Measurements from ENCODE around the gene KLK6. TPM values are rescaled to one million over a fixed set of nuclear protein-coding genes. Genes with fewer than 3 reads are reported as not detected.
A peak's percentile ranks its signal among the peaks of the same experiment; 100 is the strongest.
"Not testable (repeated sequence)": the region's sequence is repeated elsewhere in the genome, so short reads cannot be mapped to it uniquely, and the experiment has no call there.

Gene KLK6
- total RNA-seq, 1 experiment from 2014 or later: 1.5 TPM

DNA sequence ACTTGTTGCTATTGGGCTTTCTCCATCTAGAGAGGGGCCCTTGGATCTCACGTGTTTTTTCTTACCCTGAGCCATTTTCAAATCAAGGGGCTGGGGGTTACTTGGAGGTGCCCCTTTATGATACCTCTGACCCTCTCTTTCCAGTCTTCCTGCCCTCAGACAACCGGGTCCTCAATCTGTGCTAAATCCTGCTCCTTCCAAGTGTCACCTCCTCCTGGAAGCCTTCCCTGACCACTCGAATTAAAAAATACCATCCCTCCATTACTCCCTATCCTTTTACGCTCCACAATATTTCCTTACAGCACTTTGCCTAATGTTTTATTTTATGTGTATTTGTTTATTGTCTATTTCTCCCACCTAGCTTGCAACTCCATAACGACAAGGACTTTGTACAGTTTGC lies 28.7 kb upstream of the KLK6 start:
- Histone ChIP-seq H3K27me3 (replicated peaks; ENCODE audit: control insufficient read depth, insufficient read depth, low read length) (no peaks in the 10 kb centered on the region), H3K4me1 (no peaks in the 10 kb centered on the region), H3K4me3 (ENCODE audit: low read depth, low read length) (no peak overlapping the region), H3K9me3 (no peaks in the 10 kb centered on the region; the same call in 1 of the 2 replicates), H3K36me3 (ENCODE audit: control insufficient read depth, insufficient read depth, low read length) (no peaks in the 10 kb centered on the region)
- no peaks in the 10 kb centered on the region for H3K36me3 Mint-ChIP-seq (ENCODE audit: insufficient read depth, unreplicated experiment)
- ChIA-PET POLR2A (no interaction called here), CTCF (no interaction called here)
- intact Hi-C loops (cut with micrococcal nuclease; ENCODE audit: unreplicated experiment): no loop called here
- H3K27ac Mint-ChIP-seq (ENCODE audit: unreplicated experiment): no peak overlapping the region
- H3K9me3 Mint-ChIP-seq (ENCODE audit: unreplicated experiment): peaks cover 9% of the 10 kb centered on the region
- TF ChIP-seq, protein P1, sequence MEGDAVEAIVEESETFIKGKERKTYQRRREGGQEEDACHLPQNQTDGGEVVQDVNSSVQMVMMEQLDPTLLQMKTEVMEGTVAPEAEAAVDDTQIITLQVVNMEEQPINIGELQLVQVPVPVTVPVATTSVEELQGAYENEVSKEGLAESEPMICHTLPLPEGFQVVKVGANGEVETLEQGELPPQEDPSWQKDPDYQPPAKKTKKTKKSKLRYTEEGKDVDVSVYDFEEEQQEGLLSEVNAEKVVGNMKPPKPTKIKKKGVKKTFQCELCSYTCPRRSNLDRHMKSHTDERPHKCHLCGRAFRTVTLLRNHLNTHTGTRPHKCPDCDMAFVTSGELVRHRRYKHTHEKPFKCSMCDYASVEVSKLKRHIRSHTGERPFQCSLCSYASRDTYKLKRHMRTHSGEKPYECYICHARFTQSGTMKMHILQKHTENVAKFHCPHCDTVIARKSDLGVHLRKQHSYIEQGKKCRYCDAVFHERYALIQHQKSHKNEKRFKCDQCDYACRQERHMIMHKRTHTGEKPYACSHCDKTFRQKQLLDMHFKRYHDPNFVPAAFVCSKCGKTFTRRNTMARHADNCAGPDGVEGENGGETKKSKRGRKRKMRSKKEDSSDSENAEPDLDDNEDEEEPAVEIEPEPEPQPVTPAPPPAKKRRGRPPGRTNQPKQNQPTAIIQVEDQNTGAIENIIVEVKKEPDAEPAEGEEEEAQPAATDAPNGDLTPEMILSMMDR (IDR thresholded peaks at IDR 0.05; ENCODE audit: insufficient read depth in 1 of 2, low read depth in 1 of 2, low read length in 1 of 2, severe bottlenecking in 1 of 2, unreplicated experiment in 1 of 2): no peak
- H3K27me3 Mint-ChIP-seq (ENCODE audit: insufficient read depth, unreplicated experiment): no peaks in the 10 kb centered on the region
- BruUV-seq (replicated peaks): no TSS peak
- no peaks in the 10 kb centered on the region for H3K4me1 Mint-ChIP-seq (ENCODE audit: low read depth, unreplicated experiment)
- H3K4me3 Mint-ChIP-seq (ENCODE audit: unreplicated experiment): no peak overlapping the region
- no peak for DNase-seq

DNA sequence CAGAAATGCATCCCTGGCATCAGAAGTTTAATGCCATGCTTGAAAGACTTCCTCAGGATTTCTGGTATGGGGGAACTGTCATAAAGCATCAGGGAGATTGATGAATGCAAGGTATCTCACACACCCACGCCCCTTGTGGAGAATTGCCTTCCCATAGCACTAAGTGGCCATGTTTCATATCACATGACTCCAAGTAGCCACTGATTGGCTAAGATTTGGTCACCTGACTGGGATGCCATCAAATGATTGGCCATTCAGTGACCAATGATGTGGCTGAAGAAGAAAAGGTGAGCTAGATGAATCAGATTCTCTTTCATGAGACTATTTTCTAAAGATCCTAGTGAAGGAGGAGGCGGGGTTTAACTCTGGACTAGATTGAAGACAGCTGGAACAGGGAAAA lies 24.7 kb upstream of the KLK6 start:
- Mint-ChIP-seq H3K36me3 (ENCODE audit: insufficient read depth, unreplicated experiment) (no peaks in the 10 kb centered on the region), H3K4me3 (ENCODE audit: unreplicated experiment) (no peak overlapping the region), H3K9me3 (ENCODE audit: unreplicated experiment) (peaks cover 9% of the 10 kb centered on the region), H3K27ac (ENCODE audit: unreplicated experiment) (no peak overlapping the region), H3K4me1 (ENCODE audit: low read depth, unreplicated experiment) (no peaks in the 10 kb centered on the region), H3K27me3 (ENCODE audit: insufficient read depth, unreplicated experiment) (peaks cover 9% of the 10 kb centered on the region)
- intact Hi-C loops (cut with micrococcal nuclease; ENCODE audit: unreplicated experiment): no loop called here
- Histone ChIP-seq H3K4me3 (ENCODE audit: low read depth, low read length) (no peak overlapping the region), H3K9me3 (no peaks in the 10 kb centered on the region; the same call in 1 of the 2 replicates), H3K4me1 (no peaks in the 10 kb centered on the region), H3K27me3 (replicated peaks; ENCODE audit: control insufficient read depth, insufficient read depth, low read length) (no peaks in the 10 kb centered on the region), H3K36me3 (ENCODE audit: control insufficient read depth, insufficient read depth, low read length) (no peaks in the 10 kb centered on the region)
- TF ChIP-seq, protein P1 (IDR thresholded peaks at IDR 0.05; ENCODE audit: insufficient read depth in 1 of 2, low read depth in 1 of 2, low read length in 1 of 2, severe bottlenecking in 1 of 2, unreplicated experiment in 1 of 2): no peak
- BruUV-seq (replicated peaks): no TSS peak
- DNase-seq: peak in 1 of 2 experiments; percentile 24
- POLR2A ChIA-PET: no interaction called here
- CTCF ChIA-PET: no interaction called here

DNA sequence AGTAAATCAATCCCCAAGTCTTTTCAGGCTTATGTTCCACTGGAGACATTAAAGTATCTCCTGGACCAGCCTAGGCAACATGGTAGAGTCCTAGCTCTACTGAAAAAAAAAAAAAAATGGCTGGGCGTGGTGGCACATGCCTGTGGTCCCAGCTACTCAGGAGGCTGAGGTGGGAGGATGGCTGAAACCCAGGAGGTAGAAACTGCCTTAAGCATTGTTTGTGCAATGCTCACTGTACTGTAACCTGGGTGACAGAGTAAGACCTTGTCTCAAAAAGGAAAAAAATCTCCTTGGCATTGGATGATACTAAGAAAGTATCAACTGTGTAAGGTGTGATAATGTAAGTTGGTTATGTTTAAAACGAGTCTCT lies 23.3 kb upstream of the KLK6 start:
- Histone ChIP-seq H3K4me3 (ENCODE audit: low read depth, low read length) (no peak overlapping the region), H3K4me1 (no peaks in the 10 kb centered on the region), H3K27me3 (replicated peaks; ENCODE audit: control insufficient read depth, insufficient read depth, low read length) (no peaks in the 10 kb centered on the region), H3K9me3 (no peaks in the 10 kb centered on the region; the same call in 1 of the 2 replicates), H3K36me3 (ENCODE audit: control insufficient read depth, insufficient read depth, low read length) (no peaks in the 10 kb centered on the region)
- ChIA-PET CTCF (no interaction called here), POLR2A (no interaction called here)
- Mint-ChIP-seq H3K27me3 (ENCODE audit: insufficient read depth, unreplicated experiment) (peaks cover 16% of the 10 kb centered on the region), H3K9me3 (ENCODE audit: unreplicated experiment) (peaks cover 9% of the 10 kb centered on the region), H3K4me1 (ENCODE audit: low read depth, unreplicated experiment) (no peaks in the 10 kb centered on the region), H3K27ac (ENCODE audit: unreplicated experiment) (no peak overlapping the region), H3K4me3 (ENCODE audit: unreplicated experiment) (no peak overlapping the region), H3K36me3 (ENCODE audit: insufficient read depth, unreplicated experiment) (no peaks in the 10 kb centered on the region)
- TF ChIP-seq, protein P1 (IDR thresholded peaks at IDR 0.05; ENCODE audit: insufficient read depth in 1 of 2, low read depth in 1 of 2, low read length in 1 of 2, severe bottlenecking in 1 of 2, unreplicated experiment in 1 of 2): no peak
- no peak for DNase-seq
- BruUV-seq (replicated peaks): no TSS peak
- intact Hi-C loops (cut with micrococcal nuclease; ENCODE audit: unreplicated experiment): no loop called here

DNA sequence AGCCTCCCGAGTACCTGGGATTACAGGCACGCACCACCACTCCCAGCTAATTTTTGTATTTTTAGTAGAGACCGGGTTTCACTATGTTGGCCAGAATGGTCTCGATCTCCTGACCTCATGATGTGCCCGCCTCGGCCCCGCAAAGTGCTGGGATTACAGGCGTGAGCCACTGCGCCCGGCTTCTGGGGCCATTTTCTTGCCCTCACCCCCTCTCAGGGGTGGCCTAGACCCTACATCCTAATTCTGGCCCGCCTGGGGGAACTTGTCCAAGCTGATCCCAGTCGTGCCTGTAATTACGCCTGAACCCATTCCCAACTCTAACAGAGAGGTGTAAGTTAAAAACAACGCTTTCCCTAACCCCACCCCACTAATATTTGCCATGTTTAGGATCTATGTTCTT lies 15.0 kb upstream of the KLK6 start:
- not testable (repeated sequence) for H3K4me3 Mint-ChIP-seq (ENCODE audit: unreplicated experiment)

More for the DNA sequence above, 15.0 kb upstream of the KLK6 start:
- H3K4me3 ChIP-seq (ENCODE audit: low read depth, low read length); H3K4me1 ChIP-seq; H3K27ac Mint-ChIP-seq (ENCODE audit: unreplicated experiment); H3K36me3 ChIP-seq (ENCODE audit: control insufficient read depth, insufficient read depth, low read length); H3K9me3 ChIP-seq; CTCF ChIA-PET; intact Hi-C loops (cut with micrococcal nuclease; ENCODE audit: unreplicated experiment); BruUV-seq (replicated peaks); POLR2A ChIA-PET; H3K9me3 Mint-ChIP-seq (ENCODE audit: unreplicated experiment); H3K27me3 ChIP-seq (replicated peaks; ENCODE audit: control insufficient read depth, insufficient read depth, low read length); DNase-seq; H3K4me1 Mint-ChIP-seq (ENCODE audit: low read depth, unreplicated experiment); H3K36me3 Mint-ChIP-seq (ENCODE audit: insufficient read depth, unreplicated experiment): not testable (repeated sequence)
- H3K27me3 Mint-ChIP-seq (ENCODE audit: insufficient read depth, unreplicated experiment): peaks cover 19% of the 10 kb centered on the region

Data from Caco-2 (cell line).